HepG2 (cell line): Measurements from ENCODE around the gene EPS8. TPM values are rescaled to one million over a fixed set of nuclear protein-coding genes. Genes with fewer than 3 reads are reported as not detected.

Experiments used
- ATAC-seq: fragments of 200-7000 bp; cut with Tn5 transposase; 3 replicates; pipeline ENCODE4 v1.9.1; 2020; ENCODE audit warnings: mild to moderate bottlenecking, moderate library complexity
- BruUV-seq: library from RNA; stranded (reverse); fragments of 400-500 nt; replicated peaks from 2 replicates; lab custom pipeline; 2021; lab: Mats Ljungman, UMichigan
- CTCF ChIA-PET: fragments of 300-600 bp; formaldehyde crosslinking; extraction: SDS; loops from one replicate; lab custom pipeline; 2021; ENCODE audit warnings: low total read pairs, inconsistent platforms, low intra/inter-chr PET ratio; lab: Yijun Ruan, JAX
- POLR2A ChIA-PET: fragments of 350-600 bp; sonication (Branson Sonifier 250); formaldehyde crosslinking; loops from one replicate; lab custom pipeline; 2020; ENCODE audit warnings: antibody characterized with exemption, inconsistent platforms; lab: Yijun Ruan, JAX
- DNase-seq: peaks from one replicate; pipeline ENCODE4 v3.0.0-alpha.2; 2015; ENCODE audit warnings: low spot score
- FAIRE-seq: peaks from 3 replicates; lab custom pipeline; 2011; peaks lifted over from hg19 to GRCh38; lab: Jason Lieb, UNC
- H2AFZ ChIP-seq: one replicate; pipeline ENCODE4 v1.6.1; 2011; ENCODE audit warnings: low read length, inconsistent platforms
- H3K27ac ChIP-seq: fragments of 300-600 bp; 3 replicates; pipeline ENCODE4 v1.8.0; 2011; ENCODE audit warnings: mixed run types, mild to moderate bottlenecking, mixed read lengths, low read length, inconsistent platforms; ENCODE audit not compliant: insufficient read depth; ENCODE audit errors: extremely low read length
- H3K27me3 ChIP-seq, 2 experiments: fragments of 200-600 bp in 1 of 2; 2 replicates in 1 of 2; 3 replicates in 1 of 2; pipeline versions ENCODE4 v1.6.0 to v1.8.0; 2011; ENCODE audit warnings: low read length in 2 of 2, mild to moderate bottlenecking in 2 of 2, moderate library complexity in 2 of 2, inconsistent platforms in 1 of 2; ENCODE audit not compliant: insufficient read depth in 2 of 2, control insufficient read depth in 1 of 2
- H3K36me3 ChIP-seq, 2 experiments: fragments of 200-600 bp in 1 of 2; replicated peaks in 1 of 2; 2 replicates in 1 of 2; 3 replicates in 1 of 2; pipeline versions ENCODE4 v1.5.1 to v1.8.0; 2011; ENCODE audit warnings: low read length in 2 of 2, inconsistent platforms in 1 of 2; ENCODE audit not compliant: insufficient read depth in 2 of 2, control insufficient read depth in 1 of 2
- H3K4me1 ChIP-seq: 2 replicates; pipeline ENCODE4 v1.5.1; 2012; ENCODE audit warnings: low read length, inconsistent platforms; ENCODE audit not compliant: insufficient read depth
- H3K4me2 ChIP-seq: 2 replicates; pipeline ENCODE4 v1.6.0; 2011; ENCODE audit warnings: low read depth, low read length, inconsistent platforms
- H3K4me3 ChIP-seq, 3 experiments: fragments of 200-600 bp in 1 of 3; sonication (generic), shearing (Covaris generic) in 1 of 3; replicated peaks in 1 of 3; 2 replicates each; pipeline ENCODE4 v1.5.1; 2011 to 2016; ENCODE audit warnings: low read length in 3 of 3, inconsistent platforms in 2 of 3, low read depth in 2 of 3, mild to moderate bottlenecking in 2 of 3, control low read depth in 1 of 3, mixed read lengths in 1 of 3; ENCODE audit not compliant: insufficient read depth in 1 of 3
- H3K79me2 ChIP-seq: one replicate; pipeline ENCODE4 v1.6.1; 2011; ENCODE audit warnings: low read length, inconsistent platforms; ENCODE audit not compliant: insufficient read depth
- H3K9ac ChIP-seq: 2 replicates; pipeline ENCODE4 v1.6.0; 2011; ENCODE audit warnings: mild to moderate bottlenecking, low read depth, low read length, inconsistent platforms; ENCODE audit not compliant: insufficient read depth
- H3K9me3 ChIP-seq: 2 replicates; pipeline ENCODE4 v1.5.1; 2012; ENCODE audit warnings: mild to moderate bottlenecking, low read length
- H4K20me1 ChIP-seq: 2 replicates; pipeline ENCODE4 v1.6.0; 2011; ENCODE audit warnings: inconsistent platforms, mild to moderate bottlenecking, low read length, moderate library complexity; ENCODE audit not compliant: insufficient read depth
- CENPX ChIP-seq: sonication (generic); formaldehyde crosslinking; IDR thresholded peaks from 2 replicates; pipeline ENCODE4 v1.9.0; 2021; ENCODE audit warnings: mild to moderate bottlenecking, missing genetic modification reagents, moderate library complexity
- CTCF ChIP-seq: sonication (generic); formaldehyde crosslinking; IDR thresholded peaks from 2 replicates; pipeline ENCODE4 v1.5.0; 2020; ENCODE audit warnings: mild to moderate bottlenecking, missing genetic modification reagents, moderate library complexity
- FLYWCH1 ChIP-seq: sonication (generic); formaldehyde crosslinking; IDR thresholded peaks from 2 replicates; pipeline ENCODE4 v1.8.1; 2023; ENCODE audit warnings: mild to moderate bottlenecking, missing genetic modification reagents
- FOXA1 ChIP-seq, 2 experiments: fragments of 450-650 bp in 1 of 2; sonication (generic) in 1 of 2; formaldehyde crosslinking in 1 of 2; IDR thresholded peaks; 2 replicates each; pipeline versions ENCODE4 v1.4.0 to v1.6.1; 2016 to 2020; ENCODE audit warnings: missing genetic modification reagents in 1 of 2
- RAD21 ChIP-seq: fragments of 450-650 bp; formaldehyde crosslinking; IDR thresholded peaks from 2 replicates; pipeline ENCODE4 v1.5.0; 2020; ENCODE audit warnings: mild to moderate bottlenecking
- SOX5 ChIP-seq: IDR thresholded peaks from 2 replicates; pipeline ENCODE4 v1.6.1; 2016; ENCODE audit warnings: borderline replicate concordance
- STAG1 ChIP-seq: sonication (generic); formaldehyde crosslinking; IDR thresholded peaks from 2 replicates; pipeline ENCODE4 v1.4.0; 2020; ENCODE audit warnings: missing genetic modification reagents
- TEAD3 ChIP-seq: optimal IDR thresholded peaks from 2 replicates; pipeline ENCODE3; 2016; ENCODE audit warnings: borderline replicate concordance
- WIZ ChIP-seq: sonication (generic); formaldehyde crosslinking; IDR thresholded peaks from 2 replicates; pipeline ENCODE4 v1.5.1; 2020; ENCODE audit warnings: mild to moderate bottlenecking, missing genetic modification reagents
- ZNF205 ChIP-seq: IDR thresholded peaks from 2 replicates; pipeline ENCODE4 v1.6.1; 2018; ENCODE audit warnings: missing biosample characterization, missing genetic modification reagents
- ZNF761 ChIP-seq: sonication (generic); formaldehyde crosslinking; conservative IDR thresholded peaks from 2 replicates; pipeline ENCODE4 v1.4.0; 2020; ENCODE audit warnings: mild to moderate bottlenecking, missing genetic modification reagents
- WGBS: methylation state at CpG from one replicate; pipeline ENCODE4 v1.1.6; 2017; ENCODE audit warnings: low lambda C conversion rate; 5-methylcytosine and 5-hydroxymethylcytosine counted together
- in situ Hi-C: cut with HindIII; loops from 2 replicates; pipeline ENCODE4 v1.10.0; 2017; ENCODE audit warnings: low pct_unique_long_range_greater_than_20kb; ENCODE audit not compliant: extremely low pct_ligation_motif_present
- intact Hi-C: fragments of 100-400 bp; cut with micrococcal nuclease; formaldehyde crosslinking; loops from one replicate; pipeline ENCODE4 v1.10.0; 2022; ENCODE audit not compliant: unreplicated experiment
- polyA plus RNA-seq, 8 experiments: library from polyadenylated mRNA; depleted of rRNA in 3 of 8; stranded (reverse) in 7 of 8; unstranded in 1 of 8; fragments of >200 nt; fragmentation: Illumina TruSeq in 4 of 8; extraction: Trizol in 4 of 8; gene quantifications; 2 replicates each; pipeline versions ENCODE4 v1.2.1 to v1.2.3, GENCODE V29; 2011 to 2016; ENCODE audit warnings: low read depth in 4 of 8, missing spikeins in 1 of 8, mixed read lengths in 1 of 8; ENCODE audit not compliant: insufficient read depth in 1 of 8
- total RNA-seq, 5 experiments: library from RNA; depleted of rRNA; stranded (reverse); fragments of >200 nt; fragmentation: Illumina TruSeq; extraction: Trizol; gene quantifications; 2 replicates each; pipeline ENCODE4 v1.2.3, GENCODE V29; 2016; ENCODE audit warnings: low read depth in 1 of 5

EPS8 gene
- total and polyA plus RNA-seq, 2 of the 13 experiments (the other 11 are each of a cell fraction or from before 2014, with no cell fraction given): 37.1 to 43.4 TPM

DNA sequence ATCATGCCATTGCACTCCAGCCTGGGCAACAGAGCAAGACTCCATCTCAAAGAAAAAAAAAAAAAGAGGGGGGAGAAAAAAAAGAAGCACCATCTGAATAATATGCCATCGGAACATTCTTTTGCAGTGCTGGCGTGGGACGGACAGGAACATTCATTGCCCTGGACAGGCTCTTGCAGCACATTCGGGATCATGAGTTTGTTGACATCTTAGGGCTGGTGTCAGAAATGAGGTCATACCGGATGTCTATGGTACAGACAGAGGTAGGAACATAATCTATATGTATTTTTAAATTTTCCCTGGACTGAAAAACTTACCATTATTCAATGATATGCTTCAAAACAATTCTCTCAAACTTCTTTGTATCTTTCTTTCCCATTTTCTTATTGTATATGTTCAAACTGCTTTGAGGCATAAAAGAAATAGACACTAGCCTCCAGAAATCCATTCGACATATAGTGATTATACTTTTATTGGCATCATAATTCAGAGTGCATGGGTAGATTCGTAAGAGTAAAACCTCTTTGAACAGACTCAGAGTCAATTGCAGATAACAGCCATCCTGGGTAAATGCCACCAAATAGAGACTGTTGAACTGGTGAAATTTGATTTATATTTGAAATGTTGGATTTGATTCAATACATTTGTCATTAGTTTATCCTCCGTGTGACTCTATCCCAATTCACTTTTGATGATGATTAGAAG, 199.7 kb downstream of the EPS8 start:
- peaks cover 28% of the 10 kb centered on the region for H3K4me1 ChIP-seq
- no peak overlapping the region for H2AFZ ChIP-seq
- peak overlapping the region; percentile 89 for H3K4me2 ChIP-seq
- H3K27me3 ChIP-seq: no peaks in the 10 kb centered on the region; a peak in 1 of 5 replicates
- H3K27ac ChIP-seq: no peak overlapping the region
- BruUV-seq: no TSS peak
- WGBS: 27% methylated on average over 8 of the region's 8 CpGs
- H4K20me1 ChIP-seq: no peaks in the 10 kb centered on the region
- ChIA-PET CTCF (interaction anchor here (1.0 to 6.0 kb wide), 3 partner anchors 57 to 310 kb away, joined by 3 to 84 read pairs (median 6); no protein-coding TSS in a partner anchor), POLR2A (no interaction called here)
- in situ Hi-C loops (loop anchor here (5.0 kb wide), 1 partner anchor 268 kb away; no protein-coding TSS in a partner anchor), intact Hi-C loops (loop anchor here (1.0 to 5.0 kb wide), 5 partner anchors 38 to 267 kb away; no protein-coding TSS in a partner anchor)
- ATAC-seq: no peak; the same call in 2 of the 3 replicates
- TF ChIP-seq TEAD3 (no peak), ZNF761 (CRISPR knock-in tag) (no peak), CENPX (CRISPR knock-in tag) (no peak), FOXA1 (IDR thresholded peaks at IDR 0.05) (no peak), FOXA1 (CRISPR knock-in tag; IDR thresholded peaks at IDR 0.05) (no peak)
- no peaks in the 10 kb centered on the region for H3K36me3 ChIP-seq
- no peaks in the 10 kb centered on the region for H3K79me2 ChIP-seq
- FAIRE-seq: no peak
- DNase-seq: no peak
- H3K9me3 ChIP-seq: no peaks in the 10 kb centered on the region
- no peak overlapping the region for H3K9ac ChIP-seq
- H3K4me3 ChIP-seq: peak overlapping the region in 1 of 3 experiments; percentile 57; a peak in 1 of 6 replicates

GRCh38 chr12:15584366-15585041, 204.7 kb downstream of the EPS8 start:
- Histone ChIP-seq H3K27ac (no peak overlapping the region), H3K4me3 (no peak overlapping the region), H3K79me2 (no peaks in the 10 kb centered on the region), H3K27me3 (no peaks in the 10 kb centered on the region; a peak in 1 of 5 replicates), H3K9ac (no peak overlapping the region), H2AFZ (no peak overlapping the region), H3K36me3 (no peaks in the 10 kb centered on the region), H3K4me2 (no peak overlapping the region), H4K20me1 (no peaks in the 10 kb centered on the region), H3K9me3 (no peaks in the 10 kb centered on the region), H3K4me1 (peaks cover 18% of the 10 kb centered on the region)
- no TSS peak for BruUV-seq
- ChIA-PET CTCF (interaction anchor here (0.9 to 1.6 kb wide), 2 partner anchors 51 to 308 kb away, joined by 4 to 7 read pairs; no protein-coding TSS in a partner anchor), POLR2A (no interaction called here)
- DNase-seq (peak; percentile 37), FAIRE-seq (no peak), ATAC-seq (no peak)
- intact Hi-C loops (loop anchor here (1.0 kb wide), 2 partner anchors 52 to 308 kb away; no protein-coding TSS in a partner anchor), in situ Hi-C loops (loop anchor here (5.0 kb wide), 1 partner anchor 273 kb away; no protein-coding TSS in a partner anchor)
- 30% methylated on average over 3 of the region's 3 CpGs for WGBS
- no peak for TF ChIP-seq FLYWCH1
- no peak for TF ChIP-seq ZNF205 (CRISPR knock-in tag)
- TF ChIP-seq SOX5 (CRISPR knock-in tag): no peak
- peak; percentile 59 for TF ChIP-seq STAG1 (CRISPR knock-in tag)
- TF ChIP-seq RAD21: peak; percentile 24; the same call in 1 of the 2 replicates
- TF ChIP-seq CTCF (CRISPR knock-in tag): peak; percentile 64
- no peak for TF ChIP-seq WIZ
